BJ (cell line): ENCODE measurements around the gene ROR1. TPM values are rescaled to one million over a fixed set of nuclear protein-coding genes. Genes with fewer than 3 reads are reported as not detected.

Experiments
- CTCF ChIA-PET: fragments of 350-600 bp; formaldehyde crosslinking; extraction: SDS; loops from one replicate; lab custom pipeline; 2021; ENCODE audit warnings: antibody characterized with exemption, inconsistent platforms; lab: Yijun Ruan, JAX
- POLR2A ChIA-PET: fragments of 300-600 bp; sonication (Branson Sonifier 250); formaldehyde crosslinking; extraction: SDS; loops from one replicate; lab custom pipeline; 2021; ENCODE audit warnings: antibody characterized with exemption; lab: Charles Lee
- DNase-seq: peaks from one replicate; pipeline ENCODE4 v3.0.0-alpha.2; 2011; ENCODE audit warnings: low read depth
- H3K27me3 ChIP-seq: 2 replicates; pipeline ENCODE4 v1.6.0; 2011; ENCODE audit warnings: low read length; ENCODE audit not compliant: control insufficient read depth, insufficient read depth
- H3K36me3 ChIP-seq: 2 replicates; pipeline ENCODE4 v1.5.1; 2011; ENCODE audit warnings: low read length; ENCODE audit not compliant: control insufficient read depth, insufficient read depth
- H3K4me3 ChIP-seq: 2 replicates; pipeline ENCODE4 v1.5.1; 2011; ENCODE audit warnings: low read depth, mild to moderate bottlenecking, control low read depth, low read length
- polyA plus RNA-seq: library from polyadenylated mRNA; depleted of rRNA; stranded (reverse); fragments of >200 nt; gene quantifications from 2 replicates; pipeline ENCODE4 v1.2.3, GENCODE V29; 2011
- TF ChIP-seq, protein P1 (sequence below): IDR thresholded peaks from 2 replicates; pipeline ENCODE4 v1.5.1; 2011; ENCODE audit warnings: low read depth, mild to moderate bottlenecking, control low read depth, inconsistent platforms, low read length, moderate library complexity; ENCODE audit not compliant: insufficient read depth

The ROR1 gene
- polyA plus RNA-seq, 1 experiment: 4.6 TPM

DNA sequence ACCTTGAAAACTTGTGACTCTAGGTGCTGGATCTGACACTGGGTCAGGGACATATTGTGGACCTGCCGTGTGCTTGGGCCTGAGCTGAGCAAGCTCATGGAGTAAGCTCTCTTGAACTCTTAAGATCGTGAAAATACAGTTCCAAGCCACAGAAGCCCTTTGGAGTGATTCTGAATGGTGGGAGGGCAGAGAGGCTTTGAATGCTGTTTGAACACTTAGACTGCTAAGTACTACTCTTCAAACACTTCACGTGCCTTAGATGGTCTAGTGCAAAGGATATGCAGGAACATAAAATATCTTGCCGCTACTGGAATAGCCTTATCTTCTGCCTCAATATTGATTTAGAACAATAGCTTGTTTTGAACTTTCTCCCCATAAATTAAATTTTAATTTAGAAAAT, 21.6 kb downstream of the ROR1 start:
- no peaks in the 10 kb centered on the region for H3K36me3 ChIP-seq
- no peaks in the 10 kb centered on the region for H3K27me3 ChIP-seq
- POLR2A ChIA-PET: no interaction called here
- CTCF ChIA-PET: interaction anchor here (0.9 kb wide), 1 partner anchor 20 kb away, joined by 3 read pairs; no protein-coding TSS in a partner anchor
- no peak for DNase-seq
- TF ChIP-seq, protein P1, sequence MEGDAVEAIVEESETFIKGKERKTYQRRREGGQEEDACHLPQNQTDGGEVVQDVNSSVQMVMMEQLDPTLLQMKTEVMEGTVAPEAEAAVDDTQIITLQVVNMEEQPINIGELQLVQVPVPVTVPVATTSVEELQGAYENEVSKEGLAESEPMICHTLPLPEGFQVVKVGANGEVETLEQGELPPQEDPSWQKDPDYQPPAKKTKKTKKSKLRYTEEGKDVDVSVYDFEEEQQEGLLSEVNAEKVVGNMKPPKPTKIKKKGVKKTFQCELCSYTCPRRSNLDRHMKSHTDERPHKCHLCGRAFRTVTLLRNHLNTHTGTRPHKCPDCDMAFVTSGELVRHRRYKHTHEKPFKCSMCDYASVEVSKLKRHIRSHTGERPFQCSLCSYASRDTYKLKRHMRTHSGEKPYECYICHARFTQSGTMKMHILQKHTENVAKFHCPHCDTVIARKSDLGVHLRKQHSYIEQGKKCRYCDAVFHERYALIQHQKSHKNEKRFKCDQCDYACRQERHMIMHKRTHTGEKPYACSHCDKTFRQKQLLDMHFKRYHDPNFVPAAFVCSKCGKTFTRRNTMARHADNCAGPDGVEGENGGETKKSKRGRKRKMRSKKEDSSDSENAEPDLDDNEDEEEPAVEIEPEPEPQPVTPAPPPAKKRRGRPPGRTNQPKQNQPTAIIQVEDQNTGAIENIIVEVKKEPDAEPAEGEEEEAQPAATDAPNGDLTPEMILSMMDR: no peak
- no peak overlapping the region for H3K4me3 ChIP-seq

DNA sequence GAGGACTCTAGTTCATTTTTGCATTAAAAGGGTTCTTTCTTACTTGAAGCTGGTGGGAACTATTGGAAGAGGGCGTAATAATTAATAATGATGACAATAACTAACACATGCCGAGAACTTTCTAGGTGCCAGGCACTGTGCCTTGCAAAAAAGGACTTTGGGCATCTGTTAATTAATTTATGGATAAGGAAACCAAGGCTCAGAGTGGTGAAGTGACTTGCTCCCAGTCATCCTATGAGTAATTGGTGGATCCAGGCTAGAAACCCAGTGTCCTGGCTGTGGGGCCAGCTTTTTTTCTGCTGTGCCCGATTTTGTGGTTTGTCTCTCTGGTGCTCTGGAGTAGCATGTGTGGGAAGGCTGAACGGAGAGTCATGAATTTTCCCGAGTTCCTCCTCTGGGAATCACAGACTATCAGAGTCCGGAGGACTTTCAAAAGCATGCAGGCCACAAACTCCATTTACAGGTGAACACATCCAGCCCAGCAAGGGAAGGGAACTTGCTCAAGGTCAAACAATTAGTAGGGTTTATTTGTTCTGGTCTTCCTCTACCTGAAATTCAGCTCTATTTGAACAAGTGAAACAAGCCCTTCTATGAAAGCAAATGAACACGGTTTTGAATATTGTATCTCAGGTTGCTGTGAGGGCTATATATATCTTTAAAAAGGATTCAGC, 23.4 kb downstream of the ROR1 start:
- H3K36me3 ChIP-seq: no peaks in the 10 kb centered on the region
- no peak overlapping the region for H3K4me3 ChIP-seq
- POLR2A ChIA-PET: no interaction called here
- TF ChIP-seq, protein P1: no peak
- DNase-seq: no peak
- CTCF ChIA-PET: interaction anchor here (0.7 kb wide), 1 partner anchor 118 kb away, joined by 4 read pairs; no protein-coding TSS in a partner anchor
- no peaks in the 10 kb centered on the region for H3K27me3 ChIP-seq

DNA sequence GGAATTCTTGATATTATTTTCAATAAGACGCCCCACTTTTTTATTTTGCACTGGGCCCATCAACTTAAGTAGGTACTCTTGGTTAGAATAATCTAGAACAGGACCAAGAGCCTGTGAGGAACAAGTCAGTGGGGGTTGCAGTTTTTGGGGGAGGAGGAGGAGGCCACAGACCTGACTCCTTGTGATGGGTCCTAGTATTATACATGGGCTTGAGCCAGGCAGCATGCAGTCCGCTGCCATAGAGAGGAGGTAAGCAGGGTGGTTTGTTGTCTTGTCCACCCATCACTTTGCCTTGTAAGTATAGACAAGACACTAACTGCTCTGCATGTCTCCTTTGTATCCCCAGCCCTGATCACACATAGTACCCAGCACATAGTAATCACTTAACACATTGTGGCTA, 24.5 kb downstream of the ROR1 start:
- TF ChIP-seq, protein P1: no peak
- ChIA-PET POLR2A (no interaction called here), CTCF (interaction anchor here (1.3 to 1.7 kb wide), 2 partner anchors 21 to 117 kb away, joined by 3 to 8 read pairs; no protein-coding TSS in a partner anchor)
- DNase-seq: no peak
- no peak overlapping the region for H3K4me3 ChIP-seq
- no peaks in the 10 kb centered on the region for H3K36me3 ChIP-seq
- H3K27me3 ChIP-seq: no peaks in the 10 kb centered on the region

DNA sequence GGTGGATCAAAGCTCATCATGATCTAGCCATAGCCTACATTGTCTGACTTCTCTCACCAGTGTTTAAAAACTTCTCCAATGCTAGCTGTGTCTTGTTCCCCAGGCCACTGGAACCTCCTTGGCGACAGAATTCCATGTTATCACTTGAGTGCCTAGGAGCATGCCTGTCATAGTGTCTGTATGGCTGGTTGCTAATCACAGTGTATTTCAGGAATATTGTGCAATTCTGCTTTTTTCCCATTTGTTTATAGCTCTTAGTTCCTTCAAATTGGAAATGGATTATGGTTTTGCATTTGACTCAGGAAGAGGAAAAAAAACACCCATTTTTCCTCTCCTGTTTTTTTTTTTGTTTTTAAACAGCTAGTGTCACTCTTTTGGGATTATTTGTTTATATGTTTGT, 25.5 kb downstream of the ROR1 start:
- POLR2A ChIA-PET: interaction anchor here (0.7 kb wide), 2 partner anchors 138 to 188 kb away, joined by 5 to 7 read pairs; no protein-coding TSS in a partner anchor
- H3K4me3 ChIP-seq: no peak overlapping the region
- DNase-seq: no peak
- CTCF ChIA-PET: interaction anchor here (0.7 to 1.7 kb wide), 4 partner anchors 22 to 119 kb away, joined by 3 to 8 read pairs (median 3); no protein-coding TSS in a partner anchor
- TF ChIP-seq, protein P1: no peak
- no peaks in the 10 kb centered on the region for H3K36me3 ChIP-seq
- H3K27me3 ChIP-seq: no peaks in the 10 kb centered on the region

DNA sequence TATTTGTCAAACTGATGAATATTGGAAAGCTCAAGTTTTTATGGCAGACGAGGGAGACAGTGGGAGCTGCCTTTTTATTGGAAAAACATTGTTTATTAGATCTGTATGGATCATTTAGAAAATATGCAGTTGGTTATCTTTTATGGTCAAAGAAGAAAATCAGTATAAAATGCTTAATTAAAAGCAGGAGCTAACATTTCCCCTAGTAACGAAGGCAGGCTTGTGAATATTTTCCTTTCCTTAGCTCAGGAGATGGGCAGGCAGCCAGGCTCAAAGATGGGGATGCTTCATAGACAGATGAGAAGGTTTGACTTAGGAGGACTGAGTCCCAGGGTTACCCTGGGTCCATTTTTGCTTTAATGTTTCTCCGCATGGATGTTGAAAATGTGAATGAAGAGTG, 26.0 kb downstream of the ROR1 start:
- H3K36me3 ChIP-seq: no peaks in the 10 kb centered on the region
- ChIA-PET POLR2A (no interaction called here), CTCF (interaction anchor here (0.7 to 1.7 kb wide), 4 partner anchors 22 to 118 kb away, joined by 3 to 8 read pairs (median 3); no protein-coding TSS in a partner anchor)
- H3K4me3 ChIP-seq: no peak overlapping the region
- TF ChIP-seq, protein P1: no peak
- no peaks in the 10 kb centered on the region for H3K27me3 ChIP-seq
- peak; percentile 83 for DNase-seq
